ENCODE data around the gene ALG2. TPM values are rescaled to one million over a fixed set of nuclear protein-coding genes. Genes with fewer than 3 reads are reported as not detected.

Gene ALG2
- total RNA-seq, 6 experiments from 2014 or later = 26.2 to 32.6 (median 27.7) TPM

DNA sequence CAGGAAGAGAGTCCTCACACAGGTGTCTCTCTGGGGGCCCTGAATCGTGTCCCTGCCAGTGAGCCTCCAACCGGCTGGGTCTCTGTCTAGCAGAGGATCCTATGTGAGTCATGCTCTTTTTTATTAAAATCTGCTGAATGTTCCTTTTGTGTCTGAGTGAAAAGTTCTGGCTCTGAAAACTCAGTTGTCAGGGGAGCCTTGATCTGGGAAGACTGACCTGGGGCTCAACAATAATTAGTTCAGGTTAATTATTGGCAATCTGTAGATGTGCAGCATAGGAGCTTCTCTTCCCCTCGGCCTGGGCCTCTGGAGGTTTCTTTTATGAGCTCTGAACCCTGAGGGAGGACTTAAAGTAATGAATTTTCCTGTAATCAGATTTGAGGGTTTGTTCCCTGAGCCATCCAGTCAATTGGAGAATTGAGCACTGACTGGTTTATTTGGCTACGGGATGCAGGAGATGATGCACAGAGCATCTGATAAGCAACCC lies 45.2 kb downstream of the ALG2 start:
- no peaks in the 10 kb centered on the region for H3K9me3 ChIP-seq
- no peak for DNase-seq
- no peaks in the 10 kb centered on the region for H3K4me1 ChIP-seq
- no peak for ATAC-seq
- WGBS (ENCODE audit: insufficient coverage, low coverage, low lambda C conversion rate, missing lambda C conversion rate) = 30% methylated on average over 4 of the region's 4 CpGs
- no peak overlapping the region for H3K4me3 ChIP-seq
- H3K36me3 ChIP-seq = no peaks in the 10 kb centered on the region
- H3K27me3 ChIP-seq = no peaks in the 10 kb centered on the region
- TF ChIP-seq CTCF (IDR thresholded peaks at IDR 0.05) (no peak), POLR2A (IDR thresholded peaks at IDR 0.05) (no peak)
- H3K27ac ChIP-seq = no peak overlapping the region
- intact Hi-C loops (cut with DNase I) = no loop called here

DNA sequence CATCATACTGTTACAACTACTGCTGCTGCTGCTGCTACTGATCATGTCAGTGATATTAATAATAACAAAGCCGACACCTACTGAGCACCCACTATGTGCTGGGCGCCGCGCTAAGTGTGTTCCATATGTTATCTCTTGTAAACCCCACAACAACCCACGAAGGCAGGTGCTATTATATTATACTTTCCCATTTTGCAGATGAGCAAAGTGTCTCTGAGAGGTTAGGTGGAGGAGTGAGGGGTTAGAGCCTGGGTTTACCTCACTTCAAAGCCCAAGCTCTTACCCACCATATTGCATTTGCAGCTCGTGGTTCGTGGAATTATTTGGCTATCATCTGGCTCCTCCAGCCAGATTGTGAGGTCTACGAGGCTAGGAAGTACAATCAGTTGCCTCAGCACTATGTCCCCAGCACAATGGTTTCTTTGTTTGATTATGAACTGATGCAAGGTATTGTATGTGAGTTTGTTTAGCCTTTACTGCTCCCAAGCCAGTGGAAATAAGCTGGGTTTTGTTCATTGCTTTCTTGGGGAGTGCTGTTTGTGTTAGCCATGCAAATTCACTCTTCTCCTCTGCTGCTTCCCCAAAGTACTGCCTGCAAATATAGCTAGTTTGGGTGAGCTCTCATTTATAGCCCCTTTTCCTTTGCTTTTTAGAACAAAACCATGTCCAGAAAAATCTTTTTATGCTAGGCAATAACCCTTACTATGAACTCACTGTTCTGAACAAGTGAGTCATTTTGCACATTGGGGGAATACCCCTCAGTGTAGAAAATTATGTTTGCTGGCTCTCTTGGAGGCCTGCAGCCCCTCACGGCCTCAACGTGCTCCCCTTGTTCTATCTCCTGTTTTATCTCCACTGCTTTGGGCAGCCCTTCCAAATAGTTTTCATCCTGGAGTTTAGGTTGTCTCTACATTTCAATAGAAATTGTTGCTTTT lies 47.9 kb downstream of the ALG2 start:
- DNase-seq = no peak
- H3K9me3 ChIP-seq = no peaks in the 10 kb centered on the region
- TF ChIP-seq POLR2A (IDR thresholded peaks at IDR 0.05) (no peak), CTCF (IDR thresholded peaks at IDR 0.05) (no peak)
- no peak overlapping the region for H3K4me3 ChIP-seq
- H3K36me3 ChIP-seq = no peaks in the 10 kb centered on the region
- no peak overlapping the region for H3K27ac ChIP-seq
- WGBS (ENCODE audit: insufficient coverage, low coverage, low lambda C conversion rate, missing lambda C conversion rate) = 69% methylated on average over 9 of the region's 10 CpGs
- no peak for ATAC-seq
- intact Hi-C loops (cut with DNase I) = no loop called here
- no peaks in the 10 kb centered on the region for H3K4me1 ChIP-seq
- H3K27me3 ChIP-seq = no peaks in the 10 kb centered on the region

DNA sequence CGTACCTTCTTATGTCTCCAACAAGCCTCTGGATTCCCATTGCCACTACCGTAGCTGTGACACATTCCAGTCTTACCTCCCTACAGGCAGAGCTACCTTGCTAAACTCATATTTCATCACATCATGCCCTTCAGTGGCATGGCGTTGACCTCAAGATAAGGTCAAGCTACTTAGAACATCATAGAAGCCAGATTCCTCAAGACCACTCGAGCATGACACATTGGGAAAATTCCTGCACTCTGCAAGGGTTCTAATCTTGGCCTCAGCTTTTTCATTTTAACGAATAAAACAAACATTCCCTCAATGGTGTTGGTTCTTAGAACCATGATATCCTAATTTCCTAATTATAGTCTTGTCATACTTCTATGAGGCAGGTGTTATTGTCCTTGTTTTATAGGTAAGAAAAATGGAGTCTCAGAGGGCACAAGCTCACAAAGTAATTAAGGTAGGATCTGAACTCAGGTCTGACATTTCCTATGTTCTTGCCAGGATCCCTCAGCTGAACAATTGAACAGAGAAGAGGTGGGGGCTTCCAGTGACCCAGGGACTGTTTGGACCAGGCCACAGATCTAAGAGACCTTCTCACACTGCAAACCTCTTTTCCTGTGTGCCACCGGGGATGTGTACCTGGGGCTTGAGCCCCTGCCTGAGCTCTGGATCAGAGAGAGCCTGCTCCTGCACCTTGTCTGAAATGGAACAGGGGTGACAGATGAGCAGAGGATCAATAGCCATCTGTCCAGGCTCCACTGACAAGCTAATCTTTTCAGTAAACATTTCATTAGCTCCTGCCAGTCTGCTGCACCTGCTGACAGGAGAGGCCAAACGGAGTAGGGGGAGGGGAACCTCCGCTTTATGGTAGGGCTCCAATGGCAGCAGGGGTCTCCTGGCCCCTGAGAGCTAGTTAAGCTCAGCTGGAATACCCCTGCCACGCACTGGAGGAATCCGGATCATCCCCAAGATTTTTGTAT lies 49.3 kb downstream of the ALG2 start:
- Histone ChIP-seq H3K27me3 (no peaks in the 10 kb centered on the region), H3K4me3 (no peak overlapping the region), H3K27ac (no peak overlapping the region), H3K4me1 (no peaks in the 10 kb centered on the region), H3K36me3 (no peaks in the 10 kb centered on the region), H3K9me3 (no peaks in the 10 kb centered on the region)
- intact Hi-C loops (cut with DNase I) = no loop called here
- ATAC-seq (no peak), DNase-seq (no peak)
- 66% methylated on average over 9 of the region's 10 CpGs for WGBS (ENCODE audit: insufficient coverage, low coverage, low lambda C conversion rate, missing lambda C conversion rate)
- no peak for TF ChIP-seq CTCF (IDR thresholded peaks at IDR 0.05)
- TF ChIP-seq POLR2A (IDR thresholded peaks at IDR 0.05) = no peak

GRCh38 chr9:99171225-99172123 lies 50.3 kb downstream of the ALG2 start:
- WGBS (ENCODE audit: insufficient coverage, low coverage, low lambda C conversion rate, missing lambda C conversion rate) = 83% methylated on average over 14 of the region's 15 CpGs
- H3K9me3 ChIP-seq = no peaks in the 10 kb centered on the region
- TF ChIP-seq CTCF (IDR thresholded peaks at IDR 0.05) (no peak), POLR2A (IDR thresholded peaks at IDR 0.05) (no peak)
- H3K4me1 ChIP-seq = no peaks in the 10 kb centered on the region
- H3K4me3 ChIP-seq = no peak overlapping the region
- DNase-seq (no peak), ATAC-seq (no peak)
- H3K27me3 ChIP-seq = no peaks in the 10 kb centered on the region
- no peak overlapping the region for H3K27ac ChIP-seq
- H3K36me3 ChIP-seq = no peaks in the 10 kb centered on the region
- intact Hi-C loops (cut with DNase I) = no loop called here
